Measurements from ENCODE around the gene ASB1.
"Not testable (repeated sequence)": the region's sequence is repeated elsewhere in the genome, so short reads cannot be mapped to it uniquely, and the experiment has no call there.

ASB1 gene

DNA sequence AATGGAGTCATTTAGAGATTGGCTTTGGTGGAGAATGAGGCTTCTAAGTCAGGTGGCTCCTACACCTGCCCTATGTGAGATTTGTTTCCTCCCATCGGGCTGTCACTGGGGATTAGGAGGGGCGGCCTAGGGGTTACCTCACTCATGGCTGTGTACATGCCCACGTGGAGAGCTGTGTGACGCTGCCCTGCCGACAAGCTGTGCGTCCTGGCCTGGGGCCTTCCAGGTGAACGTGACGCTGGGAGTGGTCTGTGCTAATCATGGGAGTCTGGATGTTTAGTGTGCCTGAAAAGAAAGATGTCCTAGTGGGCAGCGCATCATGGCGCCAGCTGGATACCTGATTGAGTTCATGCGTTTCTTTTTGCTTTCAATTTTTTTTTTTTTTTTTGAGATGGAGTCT is 14.0 kb downstream of the ASB1 start:
- no peaks in the 10 kb centered on the region for H3K27me3 ChIP-seq (ENCODE audit: control insufficient read depth, insufficient read depth, low read length)
- H3K4me3 ChIP-seq (ENCODE audit: low read depth, low read length): no peak overlapping the region
- H3K9ac ChIP-seq (ENCODE audit: low read depth, low read length): no peak overlapping the region
- H3K36me3 ChIP-seq (ENCODE audit: control insufficient read depth, insufficient read depth, low read length): peaks cover 22% of the 10 kb centered on the region
- peaks cover 4% of the 10 kb centered on the region for H3K4me1 ChIP-seq (ENCODE audit: control insufficient read depth, insufficient read depth, low read length)
- no peaks in the 10 kb centered on the region for H3K9me3 ChIP-seq (ENCODE audit: control insufficient read depth, insufficient read depth, low read length)

DNA sequence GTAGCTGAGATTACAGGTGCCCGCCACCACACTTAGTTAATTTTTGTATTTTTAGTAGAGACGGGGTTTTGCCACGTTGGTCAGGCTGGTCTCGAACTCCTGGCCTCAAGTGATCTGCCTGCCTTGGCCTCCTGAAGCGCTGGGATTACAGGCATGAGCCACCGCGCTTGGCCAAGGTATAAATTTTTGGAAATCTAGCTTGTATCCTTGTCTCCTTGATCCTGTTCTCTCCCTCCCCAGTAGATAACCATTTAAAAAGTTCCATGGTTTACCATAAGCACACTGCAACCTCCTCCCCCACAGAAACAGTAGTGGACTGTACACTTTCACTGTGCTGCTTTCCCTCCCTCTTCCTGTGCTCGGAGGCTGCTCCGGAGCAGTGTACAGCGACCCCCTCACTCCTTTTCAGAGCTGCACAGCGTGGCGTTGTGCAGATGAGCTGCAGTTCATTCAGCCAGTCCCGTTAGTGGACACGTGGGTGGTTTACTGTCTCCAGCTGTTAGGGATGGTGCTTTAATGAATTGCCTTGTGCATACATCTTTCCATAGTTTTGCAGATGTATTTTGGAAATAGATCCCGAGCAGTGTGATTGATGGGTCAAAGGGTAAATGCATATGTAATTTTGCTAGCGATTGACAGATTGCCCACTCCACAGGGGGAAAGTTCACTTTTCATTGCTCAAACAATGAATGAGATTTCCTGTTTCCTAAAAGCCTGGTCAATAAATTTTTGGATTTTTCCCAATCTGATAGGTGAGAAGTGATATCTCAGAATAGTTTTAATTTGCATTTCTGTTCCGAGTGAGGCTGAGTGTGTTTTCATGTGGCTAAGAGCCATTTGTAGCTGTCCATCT is 14.8 kb downstream of the ASB1 start:
- peaks cover 27% of the 10 kb centered on the region for H3K36me3 ChIP-seq (ENCODE audit: control insufficient read depth, insufficient read depth, low read length)
- no peaks in the 10 kb centered on the region for H3K27me3 ChIP-seq (ENCODE audit: control insufficient read depth, insufficient read depth, low read length)
- H3K4me3 ChIP-seq (ENCODE audit: low read depth, low read length): no peak overlapping the region
- peaks cover 4% of the 10 kb centered on the region for H3K4me1 ChIP-seq (ENCODE audit: control insufficient read depth, insufficient read depth, low read length)
- H3K9me3 ChIP-seq (ENCODE audit: control insufficient read depth, insufficient read depth, low read length): no peaks in the 10 kb centered on the region
- H3K9ac ChIP-seq (ENCODE audit: low read depth, low read length): no peak overlapping the region

DNA sequence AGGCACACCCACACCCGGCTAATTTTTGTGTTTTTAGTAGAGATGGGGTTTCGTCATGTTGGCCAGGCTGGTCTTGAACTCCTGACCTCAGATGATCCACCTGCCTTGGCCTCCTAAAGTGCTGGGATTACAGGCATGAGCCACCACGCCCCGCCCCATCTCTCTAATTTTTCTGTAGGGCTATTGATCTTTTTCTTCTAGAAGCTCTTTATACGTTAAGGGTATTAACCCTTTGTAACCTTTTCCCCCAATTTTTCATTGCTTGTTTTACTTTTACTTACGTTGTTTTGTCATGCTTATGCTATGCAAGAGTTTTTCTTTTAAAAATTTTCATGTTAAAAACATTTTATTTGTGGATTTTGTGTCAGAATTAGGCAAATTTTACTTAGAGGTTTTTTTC is 15.5 kb downstream of the ASB1 start:
- H3K4me3 ChIP-seq (ENCODE audit: low read depth, low read length); H3K27me3 ChIP-seq (ENCODE audit: control insufficient read depth, insufficient read depth, low read length); H3K4me1 ChIP-seq (ENCODE audit: control insufficient read depth, insufficient read depth, low read length); H3K9ac ChIP-seq (ENCODE audit: low read depth, low read length); H3K9me3 ChIP-seq (ENCODE audit: control insufficient read depth, insufficient read depth, low read length): not testable (repeated sequence)
- H3K36me3 ChIP-seq (ENCODE audit: control insufficient read depth, insufficient read depth, low read length): peaks cover 35% of the 10 kb centered on the region

DNA sequence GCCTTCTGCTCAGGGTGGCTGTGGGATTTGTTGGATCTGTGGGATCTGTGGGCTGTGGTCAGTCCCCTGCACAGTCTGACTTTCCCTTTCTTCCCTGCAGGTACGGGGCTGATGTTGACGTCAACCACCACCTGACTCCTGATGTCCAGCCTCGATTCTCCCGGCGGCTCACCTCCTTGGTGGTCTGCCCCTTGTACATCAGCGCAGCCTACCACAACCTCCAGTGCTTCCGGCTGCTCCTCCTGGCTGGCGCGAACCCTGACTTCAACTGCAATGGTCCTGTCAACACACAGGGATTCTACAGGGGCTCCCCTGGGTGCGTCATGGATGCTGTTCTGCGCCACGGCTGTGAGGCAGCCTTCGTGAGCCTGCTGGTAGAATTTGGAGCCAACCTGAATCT is 17.5 kb downstream of the ASB1 start:
- peaks cover 2% of the 10 kb centered on the region for H3K4me1 ChIP-seq (ENCODE audit: control insufficient read depth, insufficient read depth, low read length)
- no peaks in the 10 kb centered on the region for H3K27me3 ChIP-seq (ENCODE audit: control insufficient read depth, insufficient read depth, low read length)
- peaks cover 45% of the 10 kb centered on the region for H3K36me3 ChIP-seq (ENCODE audit: control insufficient read depth, insufficient read depth, low read length)
- H3K9ac ChIP-seq (ENCODE audit: low read depth, low read length): no peak overlapping the region
- no peaks in the 10 kb centered on the region for H3K9me3 ChIP-seq (ENCODE audit: control insufficient read depth, insufficient read depth, low read length)
- H3K4me3 ChIP-seq (ENCODE audit: low read depth, low read length): no peak overlapping the region

DNA sequence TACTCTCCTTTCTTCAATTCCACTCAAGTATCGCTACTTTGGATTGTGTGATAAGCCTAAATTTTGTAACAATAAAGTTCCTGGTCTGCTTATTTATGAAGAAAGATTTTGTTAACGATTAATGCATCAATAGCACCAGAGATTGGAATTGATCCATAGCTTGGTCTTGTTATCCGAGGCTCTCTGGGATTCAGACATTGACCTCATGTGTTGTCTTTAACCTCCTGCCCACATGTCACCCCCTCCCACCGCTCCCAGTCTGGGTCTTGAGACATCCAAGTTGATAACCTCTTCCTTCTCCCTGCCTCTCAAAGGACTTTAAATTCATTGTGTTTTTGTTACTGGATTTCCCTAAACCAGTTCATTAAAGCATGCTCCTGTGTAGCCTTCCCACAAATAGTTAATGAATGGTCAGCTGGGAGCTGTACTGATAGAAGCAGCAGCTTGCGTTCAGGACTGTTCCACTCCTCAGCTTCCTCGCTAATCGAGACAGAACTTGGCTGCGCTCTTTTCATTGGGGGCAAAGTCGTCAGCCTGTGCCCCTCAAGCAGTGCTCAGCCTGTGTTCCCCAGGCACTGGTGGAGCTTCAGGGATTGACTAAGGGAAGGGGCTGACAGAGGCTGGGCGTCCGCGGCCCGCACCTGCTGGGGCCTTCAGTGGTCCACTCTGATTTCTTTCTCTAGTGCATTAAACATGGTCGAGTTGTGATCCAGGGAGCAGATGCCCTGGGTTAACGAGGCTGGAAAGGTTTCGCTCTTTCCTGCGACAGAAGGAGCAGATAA is 18.9 kb downstream of the ASB1 start:
- H3K4me3 ChIP-seq (ENCODE audit: low read depth, low read length): no peak overlapping the region
- no peak overlapping the region for H3K9ac ChIP-seq (ENCODE audit: low read depth, low read length)
- H3K4me1 ChIP-seq (ENCODE audit: control insufficient read depth, insufficient read depth, low read length): peaks cover 2% of the 10 kb centered on the region
- H3K9me3 ChIP-seq (ENCODE audit: control insufficient read depth, insufficient read depth, low read length): no peaks in the 10 kb centered on the region
- H3K27me3 ChIP-seq (ENCODE audit: control insufficient read depth, insufficient read depth, low read length): no peaks in the 10 kb centered on the region
- H3K36me3 ChIP-seq (ENCODE audit: control insufficient read depth, insufficient read depth, low read length): peaks cover 45% of the 10 kb centered on the region

DNA sequence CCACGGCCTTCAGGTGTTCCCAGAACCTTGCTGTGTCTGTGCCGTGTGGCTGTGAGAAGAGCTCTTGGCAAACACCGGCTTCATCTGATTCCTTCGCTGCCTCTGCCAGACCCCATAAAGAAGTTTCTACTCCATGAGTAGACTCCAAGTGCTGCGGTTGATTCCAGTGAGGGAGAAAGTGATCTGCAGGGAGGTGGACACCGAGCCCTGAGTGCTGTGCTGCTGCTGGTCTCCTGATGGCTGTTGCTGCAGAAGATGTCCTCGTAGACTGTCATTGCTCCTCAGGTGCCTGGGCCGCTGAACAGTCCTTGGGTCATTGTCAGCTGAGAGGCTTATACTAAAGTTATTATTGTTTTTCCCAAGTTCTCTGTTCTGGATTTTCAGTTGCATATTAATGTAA is 19.6 kb downstream of the ASB1 start:
- Histone ChIP-seq H3K4me1 (ENCODE audit: control insufficient read depth, insufficient read depth, low read length) (peaks cover 2% of the 10 kb centered on the region), H3K9ac (ENCODE audit: low read depth, low read length) (no peak overlapping the region), H3K36me3 (ENCODE audit: control insufficient read depth, insufficient read depth, low read length) (peaks cover 45% of the 10 kb centered on the region), H3K9me3 (ENCODE audit: control insufficient read depth, insufficient read depth, low read length) (no peaks in the 10 kb centered on the region), H3K4me3 (ENCODE audit: low read depth, low read length) (no peak overlapping the region), H3K27me3 (ENCODE audit: control insufficient read depth, insufficient read depth, low read length) (no peaks in the 10 kb centered on the region)

DNA sequence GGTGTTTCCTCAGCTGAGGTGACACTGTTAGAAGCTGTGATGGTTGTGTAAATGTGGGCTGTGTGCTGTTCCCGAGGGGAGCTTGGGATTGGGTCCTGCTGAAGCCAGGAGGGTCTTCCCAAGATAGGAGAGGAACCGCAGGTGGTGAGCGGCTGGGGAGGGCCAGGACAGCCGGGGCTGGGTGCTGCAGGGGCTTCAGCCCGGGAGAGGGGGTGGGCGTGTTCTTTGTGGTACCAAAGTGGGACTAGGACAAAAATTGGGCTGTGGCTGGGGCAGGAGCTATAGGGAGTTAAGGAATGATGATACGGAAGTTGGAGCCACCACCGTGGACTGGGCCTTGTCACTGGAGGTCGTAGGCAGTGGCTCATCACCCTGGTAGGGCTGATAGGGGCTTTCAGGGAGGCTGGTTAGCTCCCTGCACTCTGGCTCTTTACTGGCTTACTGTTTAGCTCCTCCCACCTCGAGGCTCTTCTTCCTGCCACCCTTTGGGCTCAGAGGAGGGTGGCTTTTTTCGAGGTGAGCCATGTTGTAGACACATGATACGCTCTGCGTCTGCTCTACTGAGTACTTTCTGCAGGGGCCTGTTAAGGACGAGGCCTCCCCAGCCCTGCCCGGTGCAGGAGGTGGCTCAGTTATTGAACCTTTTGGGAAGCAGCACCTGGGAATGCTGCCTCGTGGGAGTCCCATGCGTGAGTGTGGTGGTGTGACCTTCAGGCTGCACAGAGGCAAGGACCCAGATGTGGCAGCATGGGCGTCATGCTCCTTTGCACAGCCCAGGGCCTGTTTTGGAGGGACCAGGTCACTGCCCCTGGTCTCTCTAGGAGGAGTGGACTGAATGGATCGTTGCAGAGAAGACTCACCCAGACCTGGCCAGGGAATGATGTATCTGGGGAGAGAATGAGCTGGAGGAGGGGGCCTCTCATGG is 21.6 kb downstream of the ASB1 start:
- Histone ChIP-seq H3K9ac (ENCODE audit: low read depth, low read length) (no peak overlapping the region), H3K4me1 (ENCODE audit: control insufficient read depth, insufficient read depth, low read length) (no peaks in the 10 kb centered on the region), H3K36me3 (ENCODE audit: control insufficient read depth, insufficient read depth, low read length) (peaks cover 45% of the 10 kb centered on the region), H3K27me3 (ENCODE audit: control insufficient read depth, insufficient read depth, low read length) (no peaks in the 10 kb centered on the region), H3K9me3 (ENCODE audit: control insufficient read depth, insufficient read depth, low read length) (no peaks in the 10 kb centered on the region), H3K4me3 (ENCODE audit: low read depth, low read length) (no peak overlapping the region)

DNA sequence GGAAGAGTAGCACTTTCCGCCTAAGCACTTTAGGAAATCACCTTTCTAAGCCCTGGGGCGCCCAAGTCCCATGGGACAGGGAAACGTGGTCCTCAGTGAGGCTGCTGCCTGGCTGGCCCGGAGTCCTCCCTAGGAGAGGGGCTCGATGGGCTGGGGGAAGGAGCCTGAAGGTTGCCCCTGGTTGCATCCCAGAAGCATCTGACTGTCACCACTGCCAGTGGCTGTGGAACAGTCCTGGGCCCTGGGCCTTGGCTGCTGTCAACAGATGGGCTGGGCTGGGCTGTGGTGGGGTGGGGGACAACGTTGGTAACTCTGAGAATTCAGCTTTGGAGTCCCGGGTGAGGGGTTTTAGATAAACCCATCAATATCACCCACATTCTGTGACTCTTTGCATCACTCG is 22.5 kb downstream of the ASB1 start:
- no peaks in the 10 kb centered on the region for H3K27me3 ChIP-seq (ENCODE audit: control insufficient read depth, insufficient read depth, low read length)
- H3K4me3 ChIP-seq (ENCODE audit: low read depth, low read length): no peak overlapping the region
- H3K9ac ChIP-seq (ENCODE audit: low read depth, low read length): no peak overlapping the region
- no peaks in the 10 kb centered on the region for H3K9me3 ChIP-seq (ENCODE audit: control insufficient read depth, insufficient read depth, low read length)
- H3K4me1 ChIP-seq (ENCODE audit: control insufficient read depth, insufficient read depth, low read length): no peaks in the 10 kb centered on the region
- peaks cover 42% of the 10 kb centered on the region for H3K36me3 ChIP-seq (ENCODE audit: control insufficient read depth, insufficient read depth, low read length)

DNA sequence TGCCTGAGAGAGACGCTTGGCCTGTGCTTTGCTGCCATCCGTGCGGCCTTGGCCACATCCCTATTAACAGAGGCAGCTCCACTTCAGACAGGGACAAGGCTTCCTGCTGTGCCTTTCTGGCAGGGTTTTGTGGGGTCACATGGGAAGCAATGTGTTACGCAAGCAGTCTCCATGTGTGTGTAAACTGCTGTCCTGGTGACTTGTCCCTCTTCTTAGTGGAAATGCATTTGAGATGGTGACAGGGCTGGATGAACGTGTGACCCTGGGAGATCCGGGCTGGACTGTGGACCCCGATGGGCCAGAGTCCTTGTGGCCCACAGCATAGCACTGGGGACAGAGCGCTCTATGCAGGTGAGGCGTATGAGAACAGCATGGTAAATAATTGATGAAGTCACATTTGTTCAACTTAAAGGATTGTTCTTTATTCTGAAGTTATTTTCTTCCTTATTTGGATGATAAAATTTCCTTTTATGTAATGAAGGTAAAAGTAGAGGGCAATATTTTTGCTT is 23.2 kb downstream of the ASB1 start:
- no peaks in the 10 kb centered on the region for H3K27me3 ChIP-seq (ENCODE audit: control insufficient read depth, insufficient read depth, low read length)
- H3K4me3 ChIP-seq (ENCODE audit: low read depth, low read length): no peak overlapping the region
- peaks cover 34% of the 10 kb centered on the region for H3K36me3 ChIP-seq (ENCODE audit: control insufficient read depth, insufficient read depth, low read length)
- no peaks in the 10 kb centered on the region for H3K9me3 ChIP-seq (ENCODE audit: control insufficient read depth, insufficient read depth, low read length)
- no peak overlapping the region for H3K9ac ChIP-seq (ENCODE audit: low read depth, low read length)
- H3K4me1 ChIP-seq (ENCODE audit: control insufficient read depth, insufficient read depth, low read length): no peaks in the 10 kb centered on the region

DNA sequence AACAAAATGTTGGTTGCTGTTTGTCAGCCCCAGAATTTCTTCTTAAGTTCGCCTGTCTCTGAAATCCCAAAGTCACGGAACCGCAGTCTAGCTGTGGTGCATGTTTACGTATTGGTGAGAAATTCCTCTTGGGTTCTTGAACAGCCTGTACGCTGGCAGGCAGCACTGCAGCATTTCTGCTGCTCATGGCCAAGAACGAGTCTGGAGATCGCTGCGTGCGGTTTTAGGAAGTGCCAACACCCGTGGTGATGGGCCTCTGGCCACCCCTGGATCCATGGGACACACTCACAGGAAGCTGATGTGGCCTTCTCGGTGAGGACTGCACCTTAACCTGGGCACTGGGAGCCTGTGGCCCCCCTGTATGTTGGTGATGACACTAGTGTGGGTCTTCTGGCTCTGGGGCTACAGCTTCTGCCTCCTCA is 23.7 kb downstream of the ASB1 start:
- H3K27me3 ChIP-seq (ENCODE audit: control insufficient read depth, insufficient read depth, low read length): no peaks in the 10 kb centered on the region
- H3K36me3 ChIP-seq (ENCODE audit: control insufficient read depth, insufficient read depth, low read length): peaks cover 31% of the 10 kb centered on the region
- H3K4me3 ChIP-seq (ENCODE audit: low read depth, low read length): no peak overlapping the region
- H3K9me3 ChIP-seq (ENCODE audit: control insufficient read depth, insufficient read depth, low read length): no peaks in the 10 kb centered on the region
- H3K9ac ChIP-seq (ENCODE audit: low read depth, low read length): no peak overlapping the region
- no peaks in the 10 kb centered on the region for H3K4me1 ChIP-seq (ENCODE audit: control insufficient read depth, insufficient read depth, low read length)

DNA sequence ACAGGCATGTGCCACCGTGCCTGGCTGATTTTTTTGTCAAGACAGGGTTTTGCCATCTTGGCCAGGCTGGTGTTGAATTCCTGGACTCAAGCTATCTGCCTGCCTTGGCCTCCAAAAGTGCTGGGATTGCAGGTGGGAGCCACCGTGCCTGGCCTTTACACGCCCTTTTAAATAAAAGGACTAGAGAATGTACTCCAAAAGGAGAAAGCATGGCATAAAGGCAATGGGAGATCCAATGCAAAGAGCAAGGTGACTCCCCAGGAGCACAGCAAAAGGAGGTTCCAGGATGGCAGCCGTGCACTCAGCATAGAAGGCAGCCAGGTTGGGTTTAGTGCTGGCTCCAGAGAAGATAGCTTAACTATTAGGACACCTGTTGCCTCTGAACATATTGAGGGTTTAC is 27.1 kb downstream of the ASB1 start:
- Histone ChIP-seq H3K4me3 (ENCODE audit: low read depth, low read length) (no peak overlapping the region), H3K27me3 (ENCODE audit: control insufficient read depth, insufficient read depth, low read length) (no peaks in the 10 kb centered on the region), H3K36me3 (ENCODE audit: control insufficient read depth, insufficient read depth, low read length) (no peaks in the 10 kb centered on the region), H3K9me3 (ENCODE audit: control insufficient read depth, insufficient read depth, low read length) (no peaks in the 10 kb centered on the region), H3K4me1 (ENCODE audit: control insufficient read depth, insufficient read depth, low read length) (no peaks in the 10 kb centered on the region), H3K9ac (ENCODE audit: low read depth, low read length) (no peak overlapping the region)

Data from iPS-15b (cell line).